OCI-LY1 (cell line): ENCODE results near the gene NFKBIZ.
"Not testable (repeated sequence)": the region's sequence is repeated elsewhere in the genome, so short reads cannot be mapped to it uniquely, and the experiment has no call there.

Experiments
- H2AFZ ChIP-seq: fragments of 200-600 bp; sonication (generic), shearing (Covaris generic); 2 replicates; pipeline ENCODE4 v1.6.0; 2014; ENCODE audit warnings: antibody characterized with exemption, mild to moderate bottlenecking, low read length
- H3F3A ChIP-seq: fragments of 200-600 bp; sonication (generic), shearing (Covaris generic); 2 replicates; pipeline ENCODE4 v1.6.0; 2014; ENCODE audit warnings: mild to moderate bottlenecking, antibody characterized with exemption, low read length, moderate library complexity; ENCODE audit not compliant: insufficient read depth
- H3K27ac ChIP-seq: fragments of 200-600 bp; sonication (generic); 2 replicates; pipeline ENCODE4 v1.5.1; 2014; ENCODE audit warnings: low read length, mixed run types, mild to moderate bottlenecking, low read depth; ENCODE audit not compliant: poor library complexity, severe bottlenecking
- H3K27me3 ChIP-seq: fragments of 200-600 bp; sonication (generic); 2 replicates; pipeline ENCODE4 v1.6.0; 2014; ENCODE audit warnings: antibody characterized with exemption, mild to moderate bottlenecking, low read length, moderate library complexity; ENCODE audit not compliant: insufficient read depth
- H3K36me3 ChIP-seq: fragments of 200-600 bp; sonication (generic); 2 replicates; pipeline ENCODE4 v1.6.1; 2014; ENCODE audit warnings: mild to moderate bottlenecking, antibody characterized with exemption, low read length, moderate library complexity, mixed read lengths; ENCODE audit not compliant: insufficient read depth
- H3K4me1 ChIP-seq: fragments of 200-600 bp; sonication (generic); 2 replicates; pipeline ENCODE4 v1.5.1; 2014; ENCODE audit warnings: mild to moderate bottlenecking, low read length, moderate library complexity; ENCODE audit not compliant: insufficient read depth, severe bottlenecking
- H3K4me2 ChIP-seq: fragments of 200-600 bp; sonication (generic), shearing (Covaris generic); 2 replicates; pipeline ENCODE4 v1.6.1; 2014; ENCODE audit warnings: low read length
- H3K4me3 ChIP-seq: fragments of 200-600 bp; sonication (generic); 2 replicates; pipeline ENCODE4 v1.5.1; 2014; ENCODE audit warnings: low read length, low read depth, mild to moderate bottlenecking, mixed read lengths; ENCODE audit not compliant: poor library complexity, severe bottlenecking
- H3K79me2 ChIP-seq: fragments of 200-600 bp; shearing (Covaris generic); 2 replicates; pipeline ENCODE4 v1.6.1; 2016; ENCODE audit warnings: mixed run types, low read length, mixed read lengths; ENCODE audit not compliant: insufficient read depth
- H3K9ac ChIP-seq: fragments of 200-600 bp; sonication (generic), shearing (Covaris generic); 2 replicates; pipeline ENCODE4 v1.6.1; 2014; ENCODE audit warnings: mild to moderate bottlenecking, low read length, mixed read lengths
- H3K9me2 ChIP-seq: fragments of 200-600 bp; sonication (generic), shearing (Covaris generic); 2 replicates; pipeline ENCODE4 v1.6.1; 2014; ENCODE audit warnings: low read depth, mild to moderate bottlenecking, low read length, mixed read lengths
- H3K9me3 ChIP-seq: fragments of 200-600 bp; shearing (Covaris generic); 2 replicates; pipeline ENCODE4 v1.6.1; 2014; ENCODE audit warnings: low read length, mixed read lengths
- H4K20me1 ChIP-seq: fragments of 200-600 bp; sonication (generic), shearing (Covaris generic); 2 replicates; pipeline ENCODE4 v1.6.0; 2016; ENCODE audit warnings: mild to moderate bottlenecking, low read length; ENCODE audit not compliant: insufficient read depth
- CTCF ChIP-seq: fragments of 200-600 bp; sonication (generic), shearing (Covaris generic); IDR thresholded peaks from 2 replicates; pipeline ENCODE4 v1.5.1; 2017; ENCODE audit warnings: mild to moderate bottlenecking, antibody characterized with exemption, low read length, moderate library complexity, mixed read lengths
- EZH2 ChIP-seq: fragments of 200-600 bp; sonication (generic), shearing (Covaris generic); IDR thresholded peaks from 2 replicates; pipeline ENCODE4 v1.8.0; 2017; ENCODE audit warnings: borderline replicate concordance, mixed run types, mild to moderate bottlenecking, antibody characterized with exemption, low read length, moderate library complexity, mixed read lengths

NFKBIZ gene

GRCh38 chr3:101861789-101862415 is 12.6 kb downstream of the NFKBIZ start:
- H3K79me2 ChIP-seq = no peaks in the 10 kb centered on the region
- no peaks in the 10 kb centered on the region for H3K4me1 ChIP-seq
- no peaks in the 10 kb centered on the region for H4K20me1 ChIP-seq
- H3K27me3 ChIP-seq = no peaks in the 10 kb centered on the region
- H3K27ac ChIP-seq = peak overlapping the region; percentile 16
- H3K36me3 ChIP-seq = peaks cover 45% of the 10 kb centered on the region
- no peaks in the 10 kb centered on the region for H3K9me2 ChIP-seq
- no peak overlapping the region for H3K4me3 ChIP-seq
- H3K9me3 ChIP-seq = no peaks in the 10 kb centered on the region
- H2AFZ ChIP-seq = no peak overlapping the region
- no peak overlapping the region for H3K4me2 ChIP-seq
- H3F3A ChIP-seq = peaks cover 5% of the 10 kb centered on the region
- TF ChIP-seq CTCF (no peak), EZH2 (no peak)
- no peak overlapping the region for H3K9ac ChIP-seq

GRCh38 chr3:101862416-101863165 is 13.3 kb downstream of the NFKBIZ start:
- H3K9me2 ChIP-seq = no peaks in the 10 kb centered on the region
- H3K4me2 ChIP-seq = no peak overlapping the region
- no peaks in the 10 kb centered on the region for H3K27me3 ChIP-seq
- no peaks in the 10 kb centered on the region for H3K4me1 ChIP-seq
- no peak overlapping the region for H3K9ac ChIP-seq
- H3K36me3 ChIP-seq = peaks cover 38% of the 10 kb centered on the region
- H3K79me2 ChIP-seq = no peaks in the 10 kb centered on the region
- no peak overlapping the region for H2AFZ ChIP-seq
- H3K27ac ChIP-seq = peak overlapping the region; percentile 16
- no peaks in the 10 kb centered on the region for H3K9me3 ChIP-seq
- TF ChIP-seq EZH2 (no peak), CTCF (no peak)
- H3F3A ChIP-seq = peaks cover 5% of the 10 kb centered on the region
- no peaks in the 10 kb centered on the region for H4K20me1 ChIP-seq
- H3K4me3 ChIP-seq = no peak overlapping the region

- not testable (repeated sequence) for H3K4me3 ChIP-seq, H3F3A ChIP-seq, H3K4me1 ChIP-seq, H3K79me2 ChIP-seq, H3K9me3 ChIP-seq, H4K20me1 ChIP-seq, H3K27ac ChIP-seq, H3K27me3 ChIP-seq, H3K9ac ChIP-seq, H3K4me2 ChIP-seq, H2AFZ ChIP-seq, H3K9me2 ChIP-seq
- H3K36me3 ChIP-seq = peaks cover 14% of the 10 kb centered on the region
Measured at GRCh38 chr3:101864926-101865325, 15.6 kb downstream of the NFKBIZ start.
